Liver (tissue), 9 donors: Measurements from ENCODE around the gene PIP5K1C. TPM values are rescaled to one million over a fixed set of nuclear protein-coding genes. Genes with fewer than 3 reads are reported as not detected.

Experiments
- DNase-seq: peaks from one replicate; pipeline ENCODE4 v3.0.0-alpha.2; 2017; ENCODE audit warnings: low spot score
- H3K27ac ChIP-seq, 2 donors: one replicate each; pipeline ENCODE4 v1.7.0; 2013; ENCODE audit warnings: inconsistent platforms in 2 of 2, low read length in 2 of 2, control low read depth in 1 of 2, low read depth in 1 of 2, mild to moderate bottlenecking in 1 of 2
- H3K27me3 ChIP-seq, 4 donors: one replicate each; pipeline versions ENCODE4 v1.6.1 to v1.7.0; 2013; ENCODE audit warnings: low read length in 3 of 4, inconsistent platforms in 1 of 4, mild to moderate bottlenecking in 1 of 4, moderate library complexity in 1 of 4; ENCODE audit not compliant: control insufficient read depth in 4 of 4, insufficient read depth in 4 of 4
- H3K36me3 ChIP-seq, 4 donors: one replicate each; pipeline versions ENCODE4 v1.6.1 to v1.7.0; 2013; ENCODE audit warnings: low read length in 3 of 4, mild to moderate bottlenecking in 3 of 4, low read depth in 1 of 4, moderate library complexity in 1 of 4; ENCODE audit not compliant: control insufficient read depth in 4 of 4, insufficient read depth in 3 of 4
- H3K4me1 ChIP-seq, 4 donors: one replicate each; pipeline versions ENCODE4 v1.6.1 to v1.7.0; 2013; ENCODE audit warnings: low read length in 3 of 4, mild to moderate bottlenecking in 3 of 4, moderate library complexity in 1 of 4; ENCODE audit not compliant: control insufficient read depth in 4 of 4, insufficient read depth in 4 of 4
- H3K4me3 ChIP-seq, 3 donors: one replicate each; pipeline versions ENCODE4 v1.6.1 to v1.7.0; 2013; ENCODE audit warnings: low read length in 3 of 3, control low read depth in 1 of 3, low read depth in 1 of 3, mild to moderate bottlenecking in 1 of 3
- H3K9ac ChIP-seq, 2 donors: one replicate each; pipeline ENCODE4 v1.7.0; 2013; ENCODE audit warnings: low read length in 2 of 2, mild to moderate bottlenecking in 2 of 2, moderate library complexity in 2 of 2, control low read depth in 1 of 2, low read depth in 1 of 2
- H3K9me3 ChIP-seq, 4 donors: one replicate each; pipeline versions ENCODE4 v1.6.1 to v1.7.0; 2013; ENCODE audit warnings: low read length in 3 of 4; ENCODE audit not compliant: control insufficient read depth in 4 of 4
- CTCF ChIP-seq: fragments of 150-350 bp; IDR thresholded peaks from 2 replicates; pipeline ENCODE4 v1.5.1; 2017; ENCODE audit warnings: improper control_type of control experiment, low read depth, low read length; ENCODE audit not compliant: missing input control
- EGR1 ChIP-seq, 2 donors: IDR thresholded peaks; 2 replicates each; pipeline ENCODE4 v1.6.1; 2016 to 2018; ENCODE audit warnings: antibody characterized with exemption in 2 of 2, low read depth in 2 of 2
- FOXA1 ChIP-seq: IDR thresholded peaks from 2 replicates; pipeline ENCODE4 v1.6.1; 2016; ENCODE audit warnings: antibody characterized with exemption
- FOXA2 ChIP-seq: IDR thresholded peaks from 2 replicates; pipeline ENCODE4 v1.6.1; 2016; ENCODE audit warnings: antibody characterized with exemption
- HNF4A ChIP-seq, 2 donors: conservative IDR thresholded peaks; 2 replicates each; pipeline ENCODE4 v1.6.1; 2016; ENCODE audit warnings: antibody characterized with exemption in 2 of 2, mild to moderate bottlenecking in 2 of 2
- JUND ChIP-seq, 2 donors: IDR thresholded peaks; 2 replicates each; pipeline ENCODE4 v1.6.1; 2016; ENCODE audit warnings: antibody characterized with exemption in 2 of 2
- MAX ChIP-seq: IDR thresholded peaks from 2 replicates; pipeline ENCODE4 v1.6.1; 2016; ENCODE audit warnings: antibody characterized with exemption
- NR2F2 ChIP-seq: IDR thresholded peaks from 2 replicates; pipeline ENCODE4 v1.6.1; 2016; ENCODE audit warnings: antibody characterized with exemption
- RAD21 ChIP-seq, 2 donors: IDR thresholded peaks; 2 replicates each; pipeline ENCODE4 v1.6.1; 2016; ENCODE audit warnings: antibody characterized with exemption in 2 of 2, mild to moderate bottlenecking in 2 of 2
- RXRA ChIP-seq, 2 donors: IDR thresholded peaks; 2 replicates each; pipeline ENCODE4 v1.6.1; 2017 to 2018; ENCODE audit warnings: antibody characterized with exemption in 2 of 2, mild to moderate bottlenecking in 1 of 2
- SP1 ChIP-seq: IDR thresholded peaks from 2 replicates; pipeline ENCODE4 v1.6.1; 2018; ENCODE audit warnings: antibody characterized with exemption, mild to moderate bottlenecking
- TAF1 ChIP-seq: conservative IDR thresholded peaks from 2 replicates; pipeline ENCODE4 v1.6.1; 2016; ENCODE audit warnings: antibody characterized with exemption, mild to moderate bottlenecking
- YY1 ChIP-seq: IDR thresholded peaks from 2 replicates; pipeline ENCODE4 v1.6.1; 2016; ENCODE audit warnings: antibody characterized with exemption, mild to moderate bottlenecking
- ZBTB33 ChIP-seq: IDR thresholded peaks from 2 replicates; pipeline ENCODE4 v1.6.1; 2016; ENCODE audit warnings: antibody characterized with exemption
- WGBS: extraction: QIAGEN DNeasy Blood & Tissue Kit; methylation state at CpG from one replicate; pipeline ENCODE4 v1.1.7; 2013; 5-methylcytosine and 5-hydroxymethylcytosine counted together
- polyA plus RNA-seq, 2 donors: library from polyadenylated mRNA; stranded (reverse) in 1 of 2; unstranded in 1 of 2; fragments of 200-250 nt in 1 of 2; fragments of >200 nt in 1 of 2; fragmentation: Nextera tagmentation in 1 of 2; extraction: Ambion mirVana in 1 of 2; gene quantifications; one replicate each; pipeline versions ENCODE4 v1.2.1 to v1.2.3, GENCODE V29; 2013 to 2015
- total RNA-seq, 2 donors: library from RNA; depleted of rRNA; stranded (reverse); fragments of >200 nt; gene quantifications; one replicate each; pipeline ENCODE4 v1.2.3, GENCODE V29; 2014
- donor health status: healthy.
- donor health status: healthy.
- donor health status: healthy.
- donor health status: healthy.
- donor health status: healthy.

The PIP5K1C gene
- total and polyA plus RNA-seq, 4 donors, result 1.8 to 7.4 (median 6.0) TPM

GRCh38 chr19:3593156-3593555 lies 107.1 kb downstream of the PIP5K1C start:
- no peak for TF ChIP-seq FOXA1
- no peak for TF ChIP-seq FOXA2
- no peak for TF ChIP-seq HNF4A (conservative IDR thresholded peaks at IDR 0.05)
- no peak for TF ChIP-seq TAF1
- TF ChIP-seq EGR1 (IDR thresholded peaks at IDR 0.05; ENCODE audit: low read depth in 2 of 2), result no peak
- no peak for TF ChIP-seq RXRA (IDR thresholded peaks at IDR 0.05)
- no peak for TF ChIP-seq MAX
- no peak for TF ChIP-seq SP1
- Histone ChIP-seq H3K36me3 (no peaks in the 10 kb centered on the region), H3K4me3 (no peak overlapping the region), H3K27me3 (no peaks in the 10 kb centered on the region), H3K4me1 (peaks cover 0 to 6% (median 3%) of the 10 kb centered on the region in 4 donors), H3K9me3 (no peaks in the 10 kb centered on the region), H3K27ac (no peak overlapping the region), H3K9ac (no peak overlapping the region)
- no peak for DNase-seq
- WGBS, result 52% methylated on average over 11 of the region's 11 CpGs

- H3K27ac ChIP-seq, result peak overlapping the region in 1 of 2 donors; percentile 12
- no peak for DNase-seq
Observed at GRCh38 chr19:3591876-3592613, 108.2 kb downstream of the PIP5K1C start.

GRCh38 chr19:3590991-3591659 lies 109.1 kb downstream of the PIP5K1C start:
- TF ChIP-seq NR2F2 (no peak), YY1 (no peak), RAD21 (IDR thresholded peaks at IDR 0.05) (no peak), TAF1 (no peak), CTCF (no peak), HNF4A (conservative IDR thresholded peaks at IDR 0.05) (no peak), RXRA (IDR thresholded peaks at IDR 0.05) (no peak), EGR1 (IDR thresholded peaks at IDR 0.05; ENCODE audit: low read depth in 2 of 2) (no peak), SP1 (no peak), JUND (IDR thresholded peaks at IDR 0.05) (no peak), ZBTB33 (no peak)
- Histone ChIP-seq H3K4me1 (peaks cover 0 to 6% (median 3%) of the 10 kb centered on the region in 4 donors), H3K27me3 (no peaks in the 10 kb centered on the region), H3K9me3 (no peaks in the 10 kb centered on the region), H3K27ac (no peak overlapping the region), H3K36me3 (no peaks in the 10 kb centered on the region), H3K9ac (no peak overlapping the region), H3K4me3 (no peak overlapping the region)
- WGBS, result 95% methylated on average over 8 of the region's 8 CpGs
- DNase-seq, result no peak

More at GRCh38 chr19:3591876-3592613, 108.2 kb downstream of the PIP5K1C start:
- Histone ChIP-seq H3K9ac (no peak overlapping the region), H3K27me3 (no peaks in the 10 kb centered on the region), H3K4me1 (peaks cover 0 to 6% (median 3%) of the 10 kb centered on the region in 4 donors), H3K9me3 (no peaks in the 10 kb centered on the region), H3K36me3 (no peaks in the 10 kb centered on the region), H3K4me3 (no peak overlapping the region)
- 55% methylated on average over 9 of the region's 9 CpGs for WGBS
- TF ChIP-seq HNF4A (conservative IDR thresholded peaks at IDR 0.05) (peak; percentile 18 to 35), SP1 (peak; percentile 37), NR2F2 (no peak)
